Mammary epithelial cell (primary cell): ENCODE measurements around the gene DMD.

Experiments
- CTCF ChIP-seq, 2 donors: IDR thresholded peaks in 1 of 2; conservative IDR thresholded peaks in 1 of 2; 2 replicates each; pipeline ENCODE4 v1.5.1; 2011 to 2012; ENCODE audit warnings: inconsistent platforms in 2 of 2, low read length in 2 of 2, mild to moderate bottlenecking in 2 of 2, control low read depth in 1 of 2, low read depth in 1 of 2; ENCODE audit not compliant: insufficient read depth in 1 of 2; ENCODE audit errors: extremely low read depth in 1 of 2
- EZH2 ChIP-seq: IDR thresholded peaks from 2 replicates; pipeline ENCODE4 v1.6.1; 2012; ENCODE audit warnings: low read length, inconsistent platforms, borderline replicate concordance

- TF ChIP-seq CTCF (conservative IDR thresholded peaks at IDR 0.05 in 1 of 2, IDR thresholded peaks at IDR 0.05 in 1 of 2; ENCODE audit: extremely low read depth in 1 of 2, insufficient read depth in 1 of 2, low read depth in 1 of 2, low read length in 2 of 2), result no peak
- TF ChIP-seq EZH2, result no peak
These were observed 686.1 kb downstream of the DMD start for GRCh38 chrX:32525234-32525633.
